Colonic mucosa (tissue), 4 donors: ENCODE data around the gene PAEP. TPM values are rescaled to one million over a fixed set of nuclear protein-coding genes. Genes with fewer than 3 reads are reported as not detected.

Experiments
- DNase-seq: peaks from one replicate; pipeline ENCODE4 v3.0.0-alpha.2; 2020
- H3K27ac ChIP-seq: fragments of 200-600 bp; one replicate; pipeline ENCODE4 v1.8.0; 2021
- H3K27me3 ChIP-seq: fragments of 200-600 bp; one replicate; pipeline ENCODE4 v1.8.0; 2021
- H3K36me3 ChIP-seq: fragments of 200-600 bp; one replicate; pipeline ENCODE4 v1.8.0; 2021
- H3K4me1 ChIP-seq: fragments of 200-600 bp; one replicate; pipeline ENCODE4 v1.8.0; 2021; ENCODE audit warnings: mild to moderate bottlenecking
- H3K4me3 ChIP-seq: fragments of 200-600 bp; one replicate; pipeline ENCODE4 v1.8.0; 2021
- H3K9ac ChIP-seq, 2 donors: one replicate each; pipeline ENCODE4 v1.7.0; 2013; ENCODE audit warnings: control low read depth in 2 of 2, low read depth in 2 of 2, low read length in 2 of 2
- H3K9me3 ChIP-seq: fragments of 200-600 bp; one replicate; pipeline ENCODE4 v1.8.0; 2021
- intact Hi-C: fragments of 100-400 bp; cut with DNase I; formaldehyde crosslinking; loops from one replicate; pipeline ENCODE4 v1.14.1; 2022
- total RNA-seq, 2 donors: library from RNA; stranded (reverse); fragmentation: NEBNext Ultra II Directional in 1 of 2; extraction: Animal tissue kit (Norgen Biotek cat#: 25700) in 1 of 2; gene quantifications; one replicate each; pipeline ENCODE4 v1.2.1, GENCODE V29; 2021
- TF ChIP-seq, protein P1 (sequence below): fragments of 200-600 bp; IDR thresholded peaks from one replicate; pipeline ENCODE4 v1.8.0; 2022; ENCODE audit warnings: antibody characterized with exemption, mild to moderate bottlenecking
- donor health status: healthy.
- donor health status: DM: no; HTN: no; CAD: no.
- donor health status: DM: no; HTN: no; CAD: no.

PAEP gene
- total RNA-seq, 2 donors from 2014 or later, result not detected

DNA sequence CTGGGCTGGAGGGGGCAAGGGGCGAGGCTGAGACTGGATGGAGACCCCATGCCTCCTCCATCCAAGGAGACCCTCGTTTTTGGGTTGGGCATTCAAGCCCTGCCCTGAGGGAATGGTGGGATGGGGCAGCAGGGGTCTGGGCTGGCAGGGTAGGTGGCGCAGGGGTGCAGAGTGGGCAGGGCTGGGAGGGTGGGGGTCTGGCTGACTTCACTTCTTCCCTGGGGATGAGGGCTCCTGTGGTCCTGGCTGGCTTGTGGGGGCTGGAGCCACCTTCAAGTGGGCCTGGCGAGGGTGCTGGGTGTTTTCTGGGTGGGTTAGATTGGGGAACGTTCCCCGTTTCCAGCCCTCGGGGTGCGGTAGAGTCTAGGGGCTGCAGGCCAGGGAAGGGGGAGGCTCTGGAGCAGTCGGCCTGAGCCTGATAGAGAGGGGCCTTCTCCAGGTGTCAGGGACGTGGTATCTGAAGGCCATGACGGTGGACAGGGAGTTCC lies 39.9 kb upstream of the PAEP start:
- intact Hi-C loops, result no loop called here
- no peak for DNase-seq

DNA sequence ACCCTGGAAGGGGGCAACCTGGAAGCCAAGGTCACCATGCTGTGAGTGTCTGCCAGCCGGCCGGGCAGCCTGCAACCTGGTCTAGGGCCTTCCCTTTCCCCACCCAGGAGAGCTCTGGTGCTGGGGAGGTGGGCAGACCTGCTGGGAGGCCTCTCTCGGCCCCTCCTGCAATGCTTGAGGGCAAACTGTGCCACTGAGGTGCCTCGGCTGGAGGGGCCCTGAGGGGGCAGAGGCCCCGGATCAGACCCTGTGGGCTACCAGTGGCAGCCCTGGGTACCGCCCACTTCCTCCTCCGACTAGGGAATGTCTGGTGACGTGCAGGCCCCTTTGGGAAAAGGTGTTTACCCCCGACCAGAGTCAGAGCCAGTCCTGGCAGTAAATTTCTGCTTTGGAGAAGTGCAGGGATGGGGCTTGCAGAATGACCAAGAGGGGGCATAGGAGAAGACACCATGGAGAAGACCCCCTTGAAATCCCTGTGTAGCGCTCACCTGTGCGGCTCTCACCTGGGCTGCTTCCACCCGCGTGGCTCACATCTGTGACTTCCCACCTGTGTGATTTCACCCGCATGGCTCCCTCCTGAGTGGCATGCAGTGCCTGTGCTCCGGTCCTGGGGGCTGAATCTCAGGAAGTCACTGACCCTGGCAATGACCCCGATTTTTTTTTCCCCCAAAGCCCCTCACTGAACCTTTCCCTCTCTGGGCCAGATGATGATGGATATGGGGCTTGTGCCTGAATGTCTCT lies 39.2 kb upstream of the PAEP start:
- no peak for DNase-seq
- intact Hi-C loops, result no loop called here
- Histone ChIP-seq H3K9me3 (no peaks in the 10 kb centered on the region), H3K36me3 (no peaks in the 10 kb centered on the region), H3K4me1 (no peaks in the 10 kb centered on the region), H3K27me3 (no peaks in the 10 kb centered on the region), H3K9ac (peak overlapping the region in 1 of 2 donors; percentile 2), H3K4me3 (no peak overlapping the region), H3K27ac (no peak overlapping the region)
- TF ChIP-seq, protein P1, sequence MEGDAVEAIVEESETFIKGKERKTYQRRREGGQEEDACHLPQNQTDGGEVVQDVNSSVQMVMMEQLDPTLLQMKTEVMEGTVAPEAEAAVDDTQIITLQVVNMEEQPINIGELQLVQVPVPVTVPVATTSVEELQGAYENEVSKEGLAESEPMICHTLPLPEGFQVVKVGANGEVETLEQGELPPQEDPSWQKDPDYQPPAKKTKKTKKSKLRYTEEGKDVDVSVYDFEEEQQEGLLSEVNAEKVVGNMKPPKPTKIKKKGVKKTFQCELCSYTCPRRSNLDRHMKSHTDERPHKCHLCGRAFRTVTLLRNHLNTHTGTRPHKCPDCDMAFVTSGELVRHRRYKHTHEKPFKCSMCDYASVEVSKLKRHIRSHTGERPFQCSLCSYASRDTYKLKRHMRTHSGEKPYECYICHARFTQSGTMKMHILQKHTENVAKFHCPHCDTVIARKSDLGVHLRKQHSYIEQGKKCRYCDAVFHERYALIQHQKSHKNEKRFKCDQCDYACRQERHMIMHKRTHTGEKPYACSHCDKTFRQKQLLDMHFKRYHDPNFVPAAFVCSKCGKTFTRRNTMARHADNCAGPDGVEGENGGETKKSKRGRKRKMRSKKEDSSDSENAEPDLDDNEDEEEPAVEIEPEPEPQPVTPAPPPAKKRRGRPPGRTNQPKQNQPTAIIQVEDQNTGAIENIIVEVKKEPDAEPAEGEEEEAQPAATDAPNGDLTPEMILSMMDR, result no peak

More for the DNA sequence above, 39.9 kb upstream of the PAEP start:
- H3K27ac ChIP-seq, result no peak overlapping the region
- no peaks in the 10 kb centered on the region for H3K4me1 ChIP-seq
- no peak overlapping the region for H3K4me3 ChIP-seq
- no peaks in the 10 kb centered on the region for H3K9me3 ChIP-seq
- H3K27me3 ChIP-seq, result no peaks in the 10 kb centered on the region
- TF ChIP-seq, protein P1, result no peak
- H3K36me3 ChIP-seq, result no peaks in the 10 kb centered on the region
- H3K9ac ChIP-seq, result no peak overlapping the region

DNA sequence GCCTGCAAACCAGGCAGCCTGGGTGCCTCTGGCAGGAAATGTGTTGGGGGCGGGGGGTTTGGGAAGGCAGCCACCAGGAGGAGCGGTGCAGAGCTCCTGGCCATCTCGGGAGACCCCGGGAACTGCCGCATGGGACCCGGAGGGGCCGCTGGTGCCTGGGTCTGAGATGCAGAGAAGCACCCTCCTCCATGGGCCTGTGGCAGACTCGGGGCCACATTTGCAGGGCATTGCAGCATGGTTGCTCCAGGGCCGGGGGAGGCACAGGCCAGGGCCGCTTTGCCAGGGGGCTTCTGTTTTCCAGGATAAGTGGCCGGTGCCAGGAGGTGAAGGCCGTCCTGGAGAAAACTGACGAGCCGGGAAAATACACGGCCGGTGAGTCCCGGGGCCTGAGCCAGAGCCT lies 38.6 kb upstream of the PAEP start:
- H3K36me3 ChIP-seq, result no peaks in the 10 kb centered on the region
- no peak for DNase-seq
- H3K9me3 ChIP-seq, result no peaks in the 10 kb centered on the region
- intact Hi-C loops, result no loop called here
- TF ChIP-seq, protein P1, result no peak
- H3K9ac ChIP-seq, result no peak overlapping the region
- no peak overlapping the region for H3K4me3 ChIP-seq
- no peaks in the 10 kb centered on the region for H3K27me3 ChIP-seq
- no peaks in the 10 kb centered on the region for H3K4me1 ChIP-seq
- H3K27ac ChIP-seq, result no peak overlapping the region

DNA sequence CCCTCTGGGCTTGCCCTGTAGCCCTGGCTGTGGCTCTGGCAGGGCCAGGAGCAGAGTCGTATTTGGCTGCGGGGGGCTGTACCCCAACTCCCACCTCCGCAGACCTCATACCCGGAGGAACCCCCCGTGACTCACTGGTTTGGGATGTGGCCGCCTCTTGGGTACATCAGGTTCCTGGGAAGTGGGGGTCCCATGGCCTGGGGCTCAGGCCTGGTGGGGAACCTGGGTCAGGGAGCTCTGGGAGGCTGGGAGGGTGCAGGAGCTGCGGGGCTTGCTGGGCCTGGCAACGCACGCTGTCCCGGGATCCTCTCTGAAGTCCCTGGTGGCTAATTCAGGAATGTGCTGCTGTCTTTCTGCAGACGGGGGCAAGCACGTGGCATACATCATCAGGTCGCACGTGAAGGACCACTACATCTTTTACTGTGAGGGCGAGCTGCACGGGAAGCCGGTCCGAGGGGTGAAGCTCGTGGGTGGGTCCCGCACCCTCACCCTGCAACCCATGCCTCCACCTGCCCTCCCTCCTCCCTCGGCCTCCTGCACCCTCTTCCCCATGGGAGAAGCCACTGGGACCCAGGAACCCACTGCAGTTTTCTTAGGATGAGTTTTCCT lies 37.9 kb upstream of the PAEP start:
- Histone ChIP-seq H3K9me3 (no peaks in the 10 kb centered on the region), H3K27ac (no peak overlapping the region), H3K4me3 (no peak overlapping the region), H3K27me3 (no peaks in the 10 kb centered on the region), H3K36me3 (no peaks in the 10 kb centered on the region), H3K4me1 (no peaks in the 10 kb centered on the region), H3K9ac (no peak overlapping the region)
- TF ChIP-seq, protein P1, result no peak
- no peak for DNase-seq
- intact Hi-C loops, result no loop called here

DNA sequence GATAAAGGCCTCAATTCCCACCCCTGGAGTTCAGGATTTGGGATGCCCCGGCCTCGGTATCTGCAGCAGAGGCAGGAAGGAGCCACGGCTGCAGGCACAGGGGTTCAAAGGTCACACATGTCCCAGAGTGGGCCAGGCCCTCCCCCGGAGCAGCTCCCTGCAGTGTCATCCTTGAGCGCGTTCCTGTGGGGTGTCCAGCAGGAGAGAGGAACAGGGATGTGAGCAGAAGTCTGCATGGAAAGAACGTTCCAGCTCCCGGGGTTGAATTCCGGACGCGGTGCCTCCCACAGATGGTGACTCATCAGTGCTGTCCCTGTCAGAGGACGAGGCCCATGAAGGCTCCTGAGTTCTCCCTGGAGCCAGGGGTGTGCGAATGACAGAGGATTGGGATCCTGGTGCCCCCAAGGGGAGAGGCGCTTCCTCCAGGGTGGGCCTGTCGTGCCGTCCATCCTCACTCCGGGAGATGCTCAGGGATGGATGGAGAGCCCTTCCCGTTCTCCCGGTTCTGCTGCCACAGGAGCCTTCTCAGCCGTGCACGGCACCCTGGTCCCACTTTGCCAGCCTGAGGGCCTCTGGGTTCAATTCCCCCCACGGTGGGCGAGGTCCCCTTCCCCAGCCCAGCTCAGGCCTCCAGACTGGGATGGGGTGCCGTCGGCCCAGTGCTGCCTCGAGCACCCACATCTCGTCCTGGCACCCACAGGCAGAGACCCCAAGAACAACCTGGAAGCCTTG lies 37.3 kb upstream of the PAEP start:
- H3K27me3 ChIP-seq, result no peaks in the 10 kb centered on the region
- no peak overlapping the region for H3K4me3 ChIP-seq
- H3K27ac ChIP-seq, result no peak overlapping the region
- no peak overlapping the region for H3K9ac ChIP-seq
- TF ChIP-seq, protein P1, result no peak
- no peak for DNase-seq
- H3K4me1 ChIP-seq, result no peaks in the 10 kb centered on the region
- no peaks in the 10 kb centered on the region for H3K36me3 ChIP-seq
- intact Hi-C loops, result no loop called here
- no peaks in the 10 kb centered on the region for H3K9me3 ChIP-seq
